Activated T-cell treated with anti-CD3 and anti-CD28 coated beads, Interleukin-2, amount 50 U/mL, for 4 hours (primary cell): Measurements from ENCODE around the gene IFITM10. TPM values are rescaled to one million over a fixed set of nuclear protein-coding genes. Genes with fewer than 3 reads are reported as not detected.

ENCODE experiments used
- ATAC-seq, 2 donors: fragments of 200-7000 bp; cut with Tn5 transposase; one replicate each; pipeline ENCODE4 v1.10.0; 2021
- DNase-seq: peaks from one replicate; pipeline ENCODE4 v3.0.0-alpha.2; 2020
- H3K27me3 Mint-ChIP-seq: one replicate; pipeline ENCODE4 v1.8.0; 2021; ENCODE audit warnings: low read depth, mixed read lengths
- H3K36me3 Mint-ChIP-seq: one replicate; pipeline ENCODE4 v1.8.0; 2022; ENCODE audit warnings: mixed read lengths; ENCODE audit not compliant: insufficient read depth
- H3K4me1 Mint-ChIP-seq: one replicate; pipeline ENCODE4 v1.8.0; 2021; ENCODE audit warnings: low read depth, mixed read lengths
- H3K4me3 Mint-ChIP-seq: one replicate; pipeline ENCODE4 v1.8.0; 2021; ENCODE audit warnings: mild to moderate bottlenecking, moderate library complexity, mixed read lengths
- H3K9me3 Mint-ChIP-seq: one replicate; pipeline ENCODE4 v1.8.0; 2021; ENCODE audit warnings: mixed read lengths
- total RNA-seq, 3 donors: library from RNA; stranded (reverse); gene quantifications; one replicate each; pipeline ENCODE4 v1.2.1, GENCODE V29; 2021

IFITM10 gene
- total RNA-seq, 3 donors from 2014 or later: 0.33 to 0.53 (median 0.33) TPM

GRCh38 chr11:1718326-1718725, 32.1 kb downstream of the IFITM10 start:
- DNase-seq (no peak), ATAC-seq (no peak)
- no peak overlapping the region for H3K4me3 Mint-ChIP-seq
- H3K27me3 Mint-ChIP-seq: peaks cover 2% of the 10 kb centered on the region
- no peaks in the 10 kb centered on the region for H3K9me3 Mint-ChIP-seq
- H3K4me1 Mint-ChIP-seq: no peaks in the 10 kb centered on the region
- no peaks in the 10 kb centered on the region for H3K36me3 Mint-ChIP-seq

GRCh38 chr11:1717745-1718144, 32.6 kb downstream of the IFITM10 start:
- H3K9me3 Mint-ChIP-seq: no peaks in the 10 kb centered on the region
- H3K36me3 Mint-ChIP-seq: no peaks in the 10 kb centered on the region
- peaks cover under 1% of the 10 kb centered on the region for H3K27me3 Mint-ChIP-seq
- H3K4me3 Mint-ChIP-seq: no peak overlapping the region
- DNase-seq (no peak), ATAC-seq (no peak)
- H3K4me1 Mint-ChIP-seq: no peaks in the 10 kb centered on the region

GRCh38 chr11:1714908-1715885, 35.2 kb downstream of the IFITM10 start:
- no peaks in the 10 kb centered on the region for H3K36me3 Mint-ChIP-seq
- DNase-seq: no peak
- no peak overlapping the region for H3K4me3 Mint-ChIP-seq
- H3K4me1 Mint-ChIP-seq: no peaks in the 10 kb centered on the region
- peaks cover 3% of the 10 kb centered on the region for H3K27me3 Mint-ChIP-seq
- no peaks in the 10 kb centered on the region for H3K9me3 Mint-ChIP-seq
- no peak for ATAC-seq

- no peaks in the 10 kb centered on the region for H3K9me3 Mint-ChIP-seq
- H3K36me3 Mint-ChIP-seq: no peaks in the 10 kb centered on the region
- no peaks in the 10 kb centered on the region for H3K4me1 Mint-ChIP-seq
- peaks cover 9% of the 10 kb centered on the region for H3K27me3 Mint-ChIP-seq
- H3K4me3 Mint-ChIP-seq: no peak overlapping the region
- ATAC-seq (no peak), DNase-seq (no peak)
Observed at GRCh38 chr11:1708716-1709115, 41.7 kb downstream of the IFITM10 start.

- Mint-ChIP-seq H3K4me3 (no peak overlapping the region), H3K36me3 (no peaks in the 10 kb centered on the region), H3K9me3 (no peaks in the 10 kb centered on the region), H3K27me3 (peaks cover 13% of the 10 kb centered on the region), H3K4me1 (no peaks in the 10 kb centered on the region)
- DNase-seq (no peak), ATAC-seq (no peak)
Observed at GRCh38 chr11:1707751-1708150, 42.6 kb downstream of the IFITM10 start.

- Mint-ChIP-seq H3K36me3 (no peaks in the 10 kb centered on the region), H3K4me3 (no peak overlapping the region), H3K9me3 (peaks cover 4% of the 10 kb centered on the region), H3K4me1 (no peaks in the 10 kb centered on the region), H3K27me3 (peaks cover 13% of the 10 kb centered on the region)
- no peak for DNase-seq
- ATAC-seq: no peak
Observed at GRCh38 chr11:1706634-1707400, 43.6 kb downstream of the IFITM10 start.

- Mint-ChIP-seq H3K4me3 (no peak overlapping the region), H3K27me3 (peaks cover 14% of the 10 kb centered on the region), H3K9me3 (peaks cover 10% of the 10 kb centered on the region), H3K4me1 (peaks cover 12% of the 10 kb centered on the region), H3K36me3 (no peaks in the 10 kb centered on the region)
- no peak for ATAC-seq
- no peak for DNase-seq
Observed at GRCh38 chr11:1705126-1706052, 45.0 kb downstream of the IFITM10 start.

GRCh38 chr11:1703146-1703545, 47.2 kb downstream of the IFITM10 start:
- DNase-seq (no peak), ATAC-seq (no peak)
- Mint-ChIP-seq H3K4me3 (no peak overlapping the region), H3K9me3 (peaks cover 10% of the 10 kb centered on the region), H3K4me1 (peaks cover 13% of the 10 kb centered on the region), H3K36me3 (no peaks in the 10 kb centered on the region), H3K27me3 (peaks cover 10% of the 10 kb centered on the region)

GRCh38 chr11:1702506-1702905, 47.9 kb downstream of the IFITM10 start:
- no peak for ATAC-seq
- H3K4me1 Mint-ChIP-seq: peaks cover 13% of the 10 kb centered on the region

GRCh38 chr11:1701091-1701807, 49.1 kb downstream of the IFITM10 start:
- H3K4me3 Mint-ChIP-seq: no peak overlapping the region
- DNase-seq (no peak), ATAC-seq (peak; percentile 43 to 66)
- no peaks in the 10 kb centered on the region for H3K36me3 Mint-ChIP-seq
- H3K9me3 Mint-ChIP-seq: peaks cover 10% of the 10 kb centered on the region
- H3K27me3 Mint-ChIP-seq: peaks cover 10% of the 10 kb centered on the region
- peaks cover 13% of the 10 kb centered on the region for H3K4me1 Mint-ChIP-seq

More at GRCh38 chr11:1702506-1702905, 47.9 kb downstream of the IFITM10 start:
- Mint-ChIP-seq H3K4me3 (no peak overlapping the region), H3K27me3 (peaks cover 10% of the 10 kb centered on the region), H3K36me3 (no peaks in the 10 kb centered on the region), H3K9me3 (peaks cover 10% of the 10 kb centered on the region)
- no peak for DNase-seq

GRCh38 chr11:1699771-1700170, 50.6 kb downstream of the IFITM10 start:
- peaks cover 10% of the 10 kb centered on the region for H3K27me3 Mint-ChIP-seq
- ATAC-seq (no peak), DNase-seq (no peak)
- no peak overlapping the region for H3K4me3 Mint-ChIP-seq
- peaks cover 13% of the 10 kb centered on the region for H3K4me1 Mint-ChIP-seq
- no peaks in the 10 kb centered on the region for H3K36me3 Mint-ChIP-seq
- H3K9me3 Mint-ChIP-seq: peaks cover 10% of the 10 kb centered on the region

GRCh38 chr11:1696608-1697570, 53.5 kb downstream of the IFITM10 start, which contains the start of gene KRTAP5-6:
Gene KRTAP5-6 (plus strand): TSS chr11:1697195. CDS start chr11:1697246, 51 bp downstream.
- peaks cover 13% of the 10 kb centered on the region for H3K27me3 Mint-ChIP-seq
- peaks cover 18% of the 10 kb centered on the region for H3K4me1 Mint-ChIP-seq
- H3K4me3 Mint-ChIP-seq: no peak within 1 kb of the TSS
- DNase-seq (no peak), ATAC-seq (no peak)
- peaks cover 7% of the 10 kb centered on the region for H3K9me3 Mint-ChIP-seq
- H3K36me3 Mint-ChIP-seq: no peaks in the 10 kb centered on the region
